ENCODE results near the gene WWOX. TPM values are rescaled to one million over a fixed set of nuclear protein-coding genes. Genes with fewer than 3 reads are reported as not detected.

The WWOX gene
- total RNA-seq, 1 experiment from 2014 or later = 15.6 TPM

DNA sequence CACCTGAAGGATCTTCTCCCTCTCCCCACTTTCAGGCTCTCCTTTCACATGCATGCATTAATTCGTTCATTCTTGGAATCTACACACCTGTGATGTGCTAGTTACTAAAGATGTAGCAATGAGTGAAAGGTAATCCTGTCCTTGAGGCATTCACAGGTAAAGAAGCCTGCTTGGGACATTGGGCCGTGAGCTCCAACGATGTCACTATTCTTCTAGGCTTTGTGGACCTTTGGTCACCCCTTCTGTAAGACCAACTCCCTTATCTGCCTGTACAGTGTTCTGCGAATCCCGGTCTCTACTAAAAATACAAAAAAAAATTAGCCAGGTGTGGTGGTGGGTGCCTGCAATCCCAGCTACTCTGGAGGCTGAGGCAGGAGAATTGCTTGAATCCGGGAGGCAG lies 892.5 kb downstream of the WWOX start:
- Mint-ChIP-seq H3K27me3 (ENCODE audit: low read depth) (peaks cover 2% of the 10 kb centered on the region; the same call in 1 of the 2 replicates), H3K4me3 (no peak overlapping the region), H3K4me1 (peaks cover 38 to 43% of the 10 kb centered on the region in 2 experiments), H3K36me3 (ENCODE audit: insufficient read depth in 1 of 3, low read depth in 3 of 3) (no peaks in the 10 kb centered on the region), H3K9me3 (no peaks in the 10 kb centered on the region), H3K27ac (no peak overlapping the region)
- H2BK15ac ChIP-seq (ENCODE audit: low read depth, low read length) = no peak overlapping the region
- no peak overlapping the region for H4K8ac ChIP-seq (replicated peaks; ENCODE audit: insufficient read length, low read depth, low read length)
- no peak overlapping the region for H3K56ac ChIP-seq (ENCODE audit: insufficient read length, low read depth, low read length)
- DNase-seq = no peak
- H3K9ac ChIP-seq (ENCODE audit: extremely low read depth, insufficient read length, low read length) = no peak overlapping the region
- H2BK12ac ChIP-seq (ENCODE audit: insufficient read length, low read depth, low read length) = no peak overlapping the region
- H2BK120ac ChIP-seq (ENCODE audit: low read depth, low read length, poor library complexity, severe bottlenecking) = no peak overlapping the region
- H3K27ac ChIP-seq (ENCODE audit: insufficient read length, low read depth, low read length) = no peak overlapping the region
- no peaks in the 10 kb centered on the region for H4K20me1 ChIP-seq (ENCODE audit: control insufficient read depth, insufficient read depth, insufficient read length)
- no peaks in the 10 kb centered on the region for H3K79me1 ChIP-seq (ENCODE audit: insufficient read depth, low read depth, low read length, poor library complexity, severe bottlenecking)
- H2BK20ac ChIP-seq (ENCODE audit: low read depth, low read length, poor library complexity, severe bottlenecking) = no peak overlapping the region
- no peak overlapping the region for H2BK5ac ChIP-seq (ENCODE audit: insufficient read length, low read length)
- no peaks in the 10 kb centered on the region for H3K23me2 ChIP-seq (ENCODE audit: insufficient read length, low read depth, low read length, poor library complexity, severe bottlenecking)
- WGBS (ENCODE audit: extremely low coverage, insufficient read length, low lambda C conversion rate) = no CpG with 5 or more reads among the region's 6 CpGs
- H3K23ac ChIP-seq (ENCODE audit: insufficient read length, low read depth, low read length) = no peak overlapping the region
- peaks cover 5% of the 10 kb centered on the region; the same call in 1 of the 2 replicates for H3K4me1 ChIP-seq (ENCODE audit: insufficient read depth, low read length)
- no peak overlapping the region for H3K18ac ChIP-seq (ENCODE audit: insufficient read length, low read depth, low read length)
- no peaks in the 10 kb centered on the region for H3K27me3 ChIP-seq (ENCODE audit: insufficient read depth, low read length)
- no peak overlapping the region for H4K91ac ChIP-seq (ENCODE audit: insufficient read length, low read depth, low read length)
- no peak overlapping the region for H3K4me2 ChIP-seq (ENCODE audit: insufficient read depth, insufficient read length, low read length)
- H3K79me2 ChIP-seq (ENCODE audit: insufficient read depth, low read length) = no peaks in the 10 kb centered on the region
- no peak overlapping the region for H2AFZ ChIP-seq (ENCODE audit: low read length)
- H4K5ac ChIP-seq (ENCODE audit: insufficient read length, low read depth, low read length) = no peak overlapping the region
- H2AK5ac ChIP-seq (ENCODE audit: insufficient read length, low read length) = no peak overlapping the region
- H3K4ac ChIP-seq (ENCODE audit: low read depth, low read length) = no peak overlapping the region
- TF ChIP-seq, protein P1, sequence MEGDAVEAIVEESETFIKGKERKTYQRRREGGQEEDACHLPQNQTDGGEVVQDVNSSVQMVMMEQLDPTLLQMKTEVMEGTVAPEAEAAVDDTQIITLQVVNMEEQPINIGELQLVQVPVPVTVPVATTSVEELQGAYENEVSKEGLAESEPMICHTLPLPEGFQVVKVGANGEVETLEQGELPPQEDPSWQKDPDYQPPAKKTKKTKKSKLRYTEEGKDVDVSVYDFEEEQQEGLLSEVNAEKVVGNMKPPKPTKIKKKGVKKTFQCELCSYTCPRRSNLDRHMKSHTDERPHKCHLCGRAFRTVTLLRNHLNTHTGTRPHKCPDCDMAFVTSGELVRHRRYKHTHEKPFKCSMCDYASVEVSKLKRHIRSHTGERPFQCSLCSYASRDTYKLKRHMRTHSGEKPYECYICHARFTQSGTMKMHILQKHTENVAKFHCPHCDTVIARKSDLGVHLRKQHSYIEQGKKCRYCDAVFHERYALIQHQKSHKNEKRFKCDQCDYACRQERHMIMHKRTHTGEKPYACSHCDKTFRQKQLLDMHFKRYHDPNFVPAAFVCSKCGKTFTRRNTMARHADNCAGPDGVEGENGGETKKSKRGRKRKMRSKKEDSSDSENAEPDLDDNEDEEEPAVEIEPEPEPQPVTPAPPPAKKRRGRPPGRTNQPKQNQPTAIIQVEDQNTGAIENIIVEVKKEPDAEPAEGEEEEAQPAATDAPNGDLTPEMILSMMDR (conservative IDR thresholded peaks at IDR 0.05) = no peak
- H3T11ph ChIP-seq (ENCODE audit: low read length) = no peak overlapping the region
- H3K9me3 ChIP-seq (ENCODE audit: control insufficient read depth, low read depth, low read length) = no peaks in the 10 kb centered on the region
- no peak overlapping the region for H3K14ac ChIP-seq (ENCODE audit: insufficient read depth, low read length)
